Liver (tissue), 9 donors: ENCODE measurements around the gene ST8SIA6. TPM values are rescaled to one million over a fixed set of nuclear protein-coding genes. Genes with fewer than 3 reads are reported as not detected.

Source experiments
- DNase-seq: peaks from one replicate; pipeline ENCODE4 v3.0.0-alpha.2; 2017; ENCODE audit warnings: low spot score
- H3K27ac ChIP-seq, 2 donors: one replicate each; pipeline ENCODE4 v1.7.0; 2013; ENCODE audit warnings: inconsistent platforms in 2 of 2, low read length in 2 of 2, control low read depth in 1 of 2, low read depth in 1 of 2, mild to moderate bottlenecking in 1 of 2
- H3K27me3 ChIP-seq, 4 donors: one replicate each; pipeline versions ENCODE4 v1.6.1 to v1.7.0; 2013; ENCODE audit warnings: low read length in 3 of 4, inconsistent platforms in 1 of 4, mild to moderate bottlenecking in 1 of 4, moderate library complexity in 1 of 4; ENCODE audit not compliant: control insufficient read depth in 4 of 4, insufficient read depth in 4 of 4
- H3K36me3 ChIP-seq, 4 donors: one replicate each; pipeline versions ENCODE4 v1.6.1 to v1.7.0; 2013; ENCODE audit warnings: low read length in 3 of 4, mild to moderate bottlenecking in 3 of 4, low read depth in 1 of 4, moderate library complexity in 1 of 4; ENCODE audit not compliant: control insufficient read depth in 4 of 4, insufficient read depth in 3 of 4
- H3K4me1 ChIP-seq, 4 donors: one replicate each; pipeline versions ENCODE4 v1.6.1 to v1.7.0; 2013; ENCODE audit warnings: low read length in 3 of 4, mild to moderate bottlenecking in 3 of 4, moderate library complexity in 1 of 4; ENCODE audit not compliant: control insufficient read depth in 4 of 4, insufficient read depth in 4 of 4
- H3K4me3 ChIP-seq, 3 donors: one replicate each; pipeline versions ENCODE4 v1.6.1 to v1.7.0; 2013; ENCODE audit warnings: low read length in 3 of 3, control low read depth in 1 of 3, low read depth in 1 of 3, mild to moderate bottlenecking in 1 of 3
- H3K9ac ChIP-seq, 2 donors: one replicate each; pipeline ENCODE4 v1.7.0; 2013; ENCODE audit warnings: low read length in 2 of 2, mild to moderate bottlenecking in 2 of 2, moderate library complexity in 2 of 2, control low read depth in 1 of 2, low read depth in 1 of 2
- H3K9me3 ChIP-seq, 4 donors: one replicate each; pipeline versions ENCODE4 v1.6.1 to v1.7.0; 2013; ENCODE audit warnings: low read length in 3 of 4; ENCODE audit not compliant: control insufficient read depth in 4 of 4
- CTCF ChIP-seq: fragments of 150-350 bp; IDR thresholded peaks from 2 replicates; pipeline ENCODE4 v1.5.1; 2017; ENCODE audit warnings: improper control_type of control experiment, low read depth, low read length; ENCODE audit not compliant: missing input control
- EGR1 ChIP-seq, 2 donors: IDR thresholded peaks; 2 replicates each; pipeline ENCODE4 v1.6.1; 2016 to 2018; ENCODE audit warnings: antibody characterized with exemption in 2 of 2, low read depth in 2 of 2
- FOXA1 ChIP-seq: IDR thresholded peaks from 2 replicates; pipeline ENCODE4 v1.6.1; 2016; ENCODE audit warnings: antibody characterized with exemption
- FOXA2 ChIP-seq: IDR thresholded peaks from 2 replicates; pipeline ENCODE4 v1.6.1; 2016; ENCODE audit warnings: antibody characterized with exemption
- HNF4A ChIP-seq, 2 donors: conservative IDR thresholded peaks; 2 replicates each; pipeline ENCODE4 v1.6.1; 2016; ENCODE audit warnings: antibody characterized with exemption in 2 of 2, mild to moderate bottlenecking in 2 of 2
- JUND ChIP-seq, 2 donors: IDR thresholded peaks; 2 replicates each; pipeline ENCODE4 v1.6.1; 2016; ENCODE audit warnings: antibody characterized with exemption in 2 of 2
- NR2F2 ChIP-seq: IDR thresholded peaks from 2 replicates; pipeline ENCODE4 v1.6.1; 2016; ENCODE audit warnings: antibody characterized with exemption
- RAD21 ChIP-seq, 2 donors: IDR thresholded peaks; 2 replicates each; pipeline ENCODE4 v1.6.1; 2016; ENCODE audit warnings: antibody characterized with exemption in 2 of 2, mild to moderate bottlenecking in 2 of 2
- RXRA ChIP-seq, 2 donors: IDR thresholded peaks; 2 replicates each; pipeline ENCODE4 v1.6.1; 2017 to 2018; ENCODE audit warnings: antibody characterized with exemption in 2 of 2, mild to moderate bottlenecking in 1 of 2
- SP1 ChIP-seq: IDR thresholded peaks from 2 replicates; pipeline ENCODE4 v1.6.1; 2018; ENCODE audit warnings: antibody characterized with exemption, mild to moderate bottlenecking
- TAF1 ChIP-seq: conservative IDR thresholded peaks from 2 replicates; pipeline ENCODE4 v1.6.1; 2016; ENCODE audit warnings: antibody characterized with exemption, mild to moderate bottlenecking
- WGBS: extraction: QIAGEN DNeasy Blood & Tissue Kit; methylation state at CpG from one replicate; pipeline ENCODE4 v1.1.7; 2013; 5-methylcytosine and 5-hydroxymethylcytosine counted together
- polyA plus RNA-seq, 2 donors: library from polyadenylated mRNA; stranded (reverse) in 1 of 2; unstranded in 1 of 2; fragments of 200-250 nt in 1 of 2; fragments of >200 nt in 1 of 2; fragmentation: Nextera tagmentation in 1 of 2; extraction: Ambion mirVana in 1 of 2; gene quantifications; one replicate each; pipeline versions ENCODE4 v1.2.1 to v1.2.3, GENCODE V29; 2013 to 2015
- total RNA-seq, 2 donors: library from RNA; depleted of rRNA; stranded (reverse); fragments of >200 nt; gene quantifications; one replicate each; pipeline ENCODE4 v1.2.3, GENCODE V29; 2014
- TF ChIP-seq, protein P1 (sequence below): IDR thresholded peaks from 2 replicates; pipeline ENCODE4 v1.6.1; 2016; ENCODE audit warnings: antibody characterized with exemption
- TF ChIP-seq, protein P2 (sequence below): IDR thresholded peaks from 2 replicates; pipeline ENCODE4 v1.6.1; 2016; ENCODE audit warnings: antibody characterized with exemption, mild to moderate bottlenecking
- TF ChIP-seq, protein P3 (sequence below): IDR thresholded peaks from 2 replicates; pipeline ENCODE4 v1.6.1; 2016; ENCODE audit warnings: antibody characterized with exemption
- donor health status: healthy.
- donor health status: healthy.
- donor health status: healthy.
- donor health status: healthy.
- donor health status: healthy.

Gene ST8SIA6
- total and polyA plus RNA-seq, 4 donors: 0.53 to 5.8 (median 1.0) TPM

- Histone ChIP-seq H3K27ac (no peak overlapping the region), H3K9me3 (peaks cover 0 to 9% (median 2%) of the 10 kb centered on the region in 4 donors), H3K27me3 (no peaks in the 10 kb centered on the region), H3K9ac (no peak overlapping the region), H3K36me3 (no peaks in the 10 kb centered on the region), H3K4me3 (no peak overlapping the region), H3K4me1 (no peaks in the 10 kb centered on the region)
- DNase-seq: no peak
- TF ChIP-seq TAF1: no peak
- WGBS: 75% methylated on average over 4 of the region's 4 CpGs
Measured at GRCh38 chr10:17479015-17479615, 24.7 kb upstream of the ST8SIA6 start.

GRCh38 chr10:17476073-17476472, 21.7 kb upstream of the ST8SIA6 start:
- no peak for TF ChIP-seq JUND (IDR thresholded peaks at IDR 0.05)
- TF ChIP-seq NR2F2: no peak
- no peak for TF ChIP-seq EGR1 (IDR thresholded peaks at IDR 0.05; ENCODE audit: low read depth in 2 of 2)
- no peak for TF ChIP-seq FOXA2
- TF ChIP-seq, protein P1, sequence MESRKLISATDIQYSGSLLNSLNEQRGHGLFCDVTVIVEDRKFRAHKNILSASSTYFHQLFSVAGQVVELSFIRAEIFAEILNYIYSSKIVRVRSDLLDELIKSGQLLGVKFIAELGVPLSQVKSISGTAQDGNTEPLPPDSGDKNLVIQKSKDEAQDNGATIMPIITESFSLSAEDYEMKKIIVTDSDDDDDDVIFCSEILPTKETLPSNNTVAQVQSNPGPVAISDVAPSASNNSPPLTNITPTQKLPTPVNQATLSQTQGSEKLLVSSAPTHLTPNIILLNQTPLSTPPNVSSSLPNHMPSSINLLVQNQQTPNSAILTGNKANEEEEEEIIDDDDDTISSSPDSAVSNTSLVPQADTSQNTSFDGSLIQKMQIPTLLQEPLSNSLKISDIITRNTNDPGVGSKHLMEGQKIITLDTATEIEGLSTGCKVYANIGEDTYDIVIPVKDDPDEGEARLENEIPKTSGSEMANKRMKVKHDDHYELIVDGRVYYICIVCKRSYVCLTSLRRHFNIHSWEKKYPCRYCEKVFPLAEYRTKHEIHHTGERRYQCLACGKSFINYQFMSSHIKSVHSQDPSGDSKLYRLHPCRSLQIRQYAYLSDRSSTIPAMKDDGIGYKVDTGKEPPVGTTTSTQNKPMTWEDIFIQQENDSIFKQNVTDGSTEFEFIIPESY: no peak
- TF ChIP-seq TAF1: no peak
- no peak for TF ChIP-seq HNF4A (conservative IDR thresholded peaks at IDR 0.05)
- TF ChIP-seq, protein P2, sequence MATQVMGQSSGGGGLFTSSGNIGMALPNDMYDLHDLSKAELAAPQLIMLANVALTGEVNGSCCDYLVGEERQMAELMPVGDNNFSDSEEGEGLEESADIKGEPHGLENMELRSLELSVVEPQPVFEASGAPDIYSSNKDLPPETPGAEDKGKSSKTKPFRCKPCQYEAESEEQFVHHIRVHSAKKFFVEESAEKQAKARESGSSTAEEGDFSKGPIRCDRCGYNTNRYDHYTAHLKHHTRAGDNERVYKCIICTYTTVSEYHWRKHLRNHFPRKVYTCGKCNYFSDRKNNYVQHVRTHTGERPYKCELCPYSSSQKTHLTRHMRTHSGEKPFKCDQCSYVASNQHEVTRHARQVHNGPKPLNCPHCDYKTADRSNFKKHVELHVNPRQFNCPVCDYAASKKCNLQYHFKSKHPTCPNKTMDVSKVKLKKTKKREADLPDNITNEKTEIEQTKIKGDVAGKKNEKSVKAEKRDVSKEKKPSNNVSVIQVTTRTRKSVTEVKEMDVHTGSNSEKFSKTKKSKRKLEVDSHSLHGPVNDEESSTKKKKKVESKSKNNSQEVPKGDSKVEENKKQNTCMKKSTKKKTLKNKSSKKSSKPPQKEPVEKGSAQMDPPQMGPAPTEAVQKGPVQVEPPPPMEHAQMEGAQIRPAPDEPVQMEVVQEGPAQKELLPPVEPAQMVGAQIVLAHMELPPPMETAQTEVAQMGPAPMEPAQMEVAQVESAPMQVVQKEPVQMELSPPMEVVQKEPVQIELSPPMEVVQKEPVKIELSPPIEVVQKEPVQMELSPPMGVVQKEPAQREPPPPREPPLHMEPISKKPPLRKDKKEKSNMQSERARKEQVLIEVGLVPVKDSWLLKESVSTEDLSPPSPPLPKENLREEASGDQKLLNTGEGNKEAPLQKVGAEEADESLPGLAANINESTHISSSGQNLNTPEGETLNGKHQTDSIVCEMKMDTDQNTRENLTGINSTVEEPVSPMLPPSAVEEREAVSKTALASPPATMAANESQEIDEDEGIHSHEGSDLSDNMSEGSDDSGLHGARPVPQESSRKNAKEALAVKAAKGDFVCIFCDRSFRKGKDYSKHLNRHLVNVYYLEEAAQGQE: no peak
- TF ChIP-seq RXRA (IDR thresholded peaks at IDR 0.05): no peak
- TF ChIP-seq CTCF: no peak
- no peak for TF ChIP-seq RAD21 (IDR thresholded peaks at IDR 0.05)
- TF ChIP-seq, protein P3, sequence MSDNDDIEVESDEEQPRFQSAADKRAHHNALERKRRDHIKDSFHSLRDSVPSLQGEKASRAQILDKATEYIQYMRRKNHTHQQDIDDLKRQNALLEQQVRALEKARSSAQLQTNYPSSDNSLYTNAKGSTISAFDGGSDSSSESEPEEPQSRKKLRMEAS: no peak
- no peak for TF ChIP-seq FOXA1
- no peak for TF ChIP-seq SP1
- Histone ChIP-seq H3K27me3 (no peaks in the 10 kb centered on the region), H3K27ac (no peak overlapping the region), H3K9me3 (peaks cover 0 to 1% (median under 1%) of the 10 kb centered on the region in 4 donors), H3K36me3 (no peaks in the 10 kb centered on the region), H3K4me1 (no peaks in the 10 kb centered on the region), H3K4me3 (no peak overlapping the region), H3K9ac (no peak overlapping the region)
- DNase-seq: no peak
- 78% methylated on average over 1 of the region's 1 CpG for WGBS
